ENCODE data around the gene GNG8.

- no peak for TF ChIP-seq CTCF (IDR thresholded peaks at IDR 0.05)
- TF ChIP-seq POLR2A (IDR thresholded peaks at IDR 0.05) = no peak
- no peak for TF ChIP-seq EP300 (IDR thresholded peaks at IDR 0.05)
These were observed 2.9 kb downstream of the GNG8 start for GRCh38 chr19:46633130-46633529.
